Measurements from ENCODE around the gene PLPP6. TPM values are rescaled to one million over a fixed set of nuclear protein-coding genes. Genes with fewer than 3 reads are reported as not detected.

Gene PLPP6
- total RNA-seq: 10.3 TPM

GRCh38 chr9:4662108-4662988 lies at the start of gene PLPP6:
TSS of gene PLPP6 (plus strand) at chr9:4662294. CDS start at chr9:4662376, 82 bp downstream.

DNA sequence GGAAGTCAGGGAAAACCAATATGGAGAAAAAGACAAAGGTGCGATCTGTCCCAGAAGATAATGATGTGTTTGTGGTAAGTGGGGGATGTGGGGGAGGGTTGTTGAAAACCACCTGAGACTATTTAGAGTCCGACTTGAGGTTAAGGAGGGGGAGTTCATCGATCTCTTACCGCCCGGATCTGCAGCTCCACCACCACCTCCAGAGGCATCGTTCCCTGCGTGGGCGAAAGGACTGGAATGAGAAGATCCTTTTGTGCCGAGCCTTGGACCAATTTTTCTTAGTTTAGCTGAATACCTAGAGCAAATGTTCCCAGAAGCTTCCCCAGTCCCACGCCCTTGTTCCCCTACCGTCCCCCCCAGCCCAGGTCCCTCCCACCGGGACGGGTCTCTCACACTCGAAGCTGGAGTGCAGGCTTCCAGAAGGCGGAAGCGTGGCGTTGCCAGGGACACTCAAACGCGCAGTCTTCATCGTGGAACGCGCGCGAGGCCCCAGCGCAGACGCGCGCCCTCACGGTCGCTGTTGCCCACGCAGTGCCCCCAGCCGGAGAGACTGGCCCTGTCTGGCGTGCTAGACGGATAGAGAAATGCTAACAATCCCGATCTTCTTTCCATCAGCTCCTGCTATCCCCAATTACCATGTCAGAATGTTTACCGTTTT lies 4.1 kb downstream of the PLPP6 start, which contains the start of gene SPATA6L:
Gene SPATA6L (minus strand): TSS at position 439 of the 658 bp plus-strand sequence. CDS start 230 bp downstream, at position 209.

DNA sequence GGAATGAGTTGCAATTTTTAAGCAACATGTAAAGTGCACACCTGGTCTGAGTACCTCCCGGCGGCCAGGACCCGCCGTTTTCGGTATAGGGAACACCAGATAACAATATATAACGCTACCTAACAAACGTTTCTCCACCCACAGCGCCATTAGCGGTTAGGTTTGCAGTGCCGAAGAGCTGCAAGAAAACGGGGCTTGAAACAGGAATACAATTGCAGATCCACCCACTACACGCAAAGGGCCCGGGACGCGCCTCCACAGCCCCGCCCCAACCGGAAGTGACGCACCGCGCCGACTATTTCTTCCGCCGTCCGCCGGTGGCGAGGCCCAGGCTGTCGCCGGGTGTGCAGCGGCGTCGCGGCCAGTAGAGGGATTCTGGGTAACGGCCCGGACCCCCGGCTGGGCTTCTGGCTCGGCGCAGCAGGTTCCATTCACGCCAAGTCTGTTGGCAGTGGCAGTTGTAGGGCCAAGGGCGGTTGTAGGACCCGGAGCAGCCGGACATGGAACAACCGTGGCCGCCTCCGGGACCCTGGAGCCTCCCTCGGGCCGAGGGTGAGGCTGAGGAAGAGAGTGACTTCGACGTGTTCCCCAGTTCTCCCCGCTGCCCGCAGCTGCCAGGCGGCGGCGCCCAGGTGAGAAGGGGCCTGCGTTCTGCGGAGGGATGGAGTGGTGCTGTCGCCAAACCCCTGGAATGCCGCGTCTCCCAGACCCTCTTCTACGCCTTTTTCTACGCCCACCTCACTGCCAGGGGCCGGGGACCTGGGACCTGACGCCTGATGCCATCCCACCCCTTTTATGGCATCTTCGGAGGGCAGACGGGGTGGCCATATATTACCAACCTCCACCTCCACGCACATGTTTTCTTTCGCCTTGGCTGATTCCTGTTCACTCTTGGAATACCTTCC lies 17.4 kb downstream of the PLPP6 start, which contains the start of gene CDC37L1:
Gene CDC37L1 (plus strand): TSS at position 302 of the 905 bp plus-strand sequence. CDS start 199 bp downstream, at position 501.

Other genes with a start within 250 kb of the PLPP6 start
- 9.8 TPM for gene SLC1A1, start 171.8 kb upstream of the PLPP6 start, total RNA-seq
- gene SPATA6L, start 4.2 kb downstream of the PLPP6 start, total RNA-seq: 4.7 TPM
- 35.8 TPM for gene CDC37L1, start 17.3 kb downstream of the PLPP6 start, total RNA-seq
- 44.0 TPM for gene AK3, start 78.9 kb downstream of the PLPP6 start, total RNA-seq
- gene RCL1, start 130.7 kb downstream of the PLPP6 start, total RNA-seq: 36.4 TPM